GM21526 (cell line): Measurements from ENCODE around the gene DNMBP.
"Not testable (repeated sequence)": the region's sequence is repeated elsewhere in the genome, so short reads cannot be mapped to it uniquely, and the experiment has no call there.

ENCODE experiments used
- ATAC-seq: cut with Tn5 transposase; IDR thresholded peaks from one replicate; pipeline ENCODE4 v1.9.1; 2021; ENCODE audit warnings: moderate library complexity; ENCODE audit not compliant: unreplicated experiment, low FRiP score

DNMBP gene

DNA sequence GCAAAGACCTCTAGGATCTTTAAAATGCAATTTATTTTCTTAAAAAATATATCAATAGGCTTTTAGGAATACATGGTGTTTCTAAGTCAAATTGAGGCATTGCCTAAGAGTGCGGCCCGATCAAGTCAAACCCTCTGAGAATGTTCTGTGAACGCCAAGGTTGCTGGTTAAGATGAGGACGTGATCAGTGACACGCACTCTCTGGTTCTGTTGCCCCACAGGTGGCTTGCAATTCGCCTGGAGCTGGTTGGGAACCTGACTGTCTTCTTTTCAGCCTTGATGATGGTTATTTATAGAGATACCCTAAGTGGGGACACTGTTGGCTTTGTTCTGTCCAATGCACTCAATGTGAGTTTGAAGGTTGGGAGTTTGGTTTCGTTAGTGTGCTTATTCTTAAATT, 168.0 kb downstream of the DNMBP start:
- ATAC-seq: no peak

DNA sequence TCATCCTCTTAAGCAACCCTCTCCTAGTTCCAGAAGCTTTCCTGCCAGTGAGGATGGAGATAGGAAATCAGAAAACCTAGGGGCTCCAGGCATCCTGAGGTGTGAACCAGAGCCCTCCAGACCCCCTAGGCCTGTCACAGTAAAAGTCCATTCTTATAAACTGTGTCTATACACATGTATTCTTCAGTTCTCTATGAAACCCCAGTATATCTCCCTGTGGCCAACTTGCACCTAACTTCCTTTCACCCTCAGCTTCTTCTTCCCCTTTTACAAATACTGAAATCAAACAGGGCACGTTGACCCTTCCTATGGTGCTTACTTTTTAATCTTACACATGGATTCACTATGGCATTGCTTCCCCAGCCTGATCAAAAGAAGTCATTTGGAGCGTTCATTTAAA, 168.9 kb downstream of the DNMBP start:
- ATAC-seq: not testable (repeated sequence)

DNA sequence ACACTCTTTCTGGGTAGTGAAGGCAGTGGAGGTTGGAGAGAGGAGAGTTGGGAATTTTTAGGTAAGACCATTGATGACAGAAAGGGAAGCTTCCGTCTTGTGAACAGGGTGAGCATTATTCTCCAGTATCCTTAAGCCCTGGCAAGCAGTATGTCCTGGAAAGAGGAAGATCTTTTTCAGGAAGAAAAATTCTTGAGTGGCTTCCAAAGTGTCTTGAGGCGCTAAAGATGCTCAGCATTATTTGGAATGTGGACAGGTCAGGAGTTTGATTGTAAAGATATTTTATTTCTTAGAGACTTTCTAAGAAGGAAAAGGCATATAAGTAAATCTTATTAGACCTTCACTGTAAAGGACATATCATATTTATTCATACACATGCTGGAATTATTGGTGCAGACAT, 173.0 kb downstream of the DNMBP start:
- ATAC-seq: no peak

DNA sequence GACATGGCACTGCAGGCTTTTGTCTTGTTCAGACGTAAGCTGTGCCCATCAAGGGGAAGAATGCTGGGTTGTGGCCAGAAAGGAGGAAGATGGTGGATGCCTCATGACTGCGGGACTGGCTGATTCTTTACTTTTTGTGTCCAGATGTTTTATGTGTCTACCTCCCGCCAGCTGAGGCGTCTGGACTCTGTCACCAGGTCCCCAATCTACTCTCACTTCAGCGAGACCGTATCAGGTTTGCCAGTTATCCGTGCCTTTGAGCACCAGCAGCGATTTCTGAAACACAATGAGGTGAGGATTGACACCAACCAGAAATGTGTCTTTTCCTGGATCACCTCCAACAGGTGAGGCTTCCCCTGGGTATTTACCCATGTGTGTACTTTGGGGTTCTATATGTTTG, 173.8 kb downstream of the DNMBP start:
- no peak for ATAC-seq

GRCh38 chr10:99834410-99834809, 175.3 kb downstream of the DNMBP start:
- no peak for ATAC-seq

DNA sequence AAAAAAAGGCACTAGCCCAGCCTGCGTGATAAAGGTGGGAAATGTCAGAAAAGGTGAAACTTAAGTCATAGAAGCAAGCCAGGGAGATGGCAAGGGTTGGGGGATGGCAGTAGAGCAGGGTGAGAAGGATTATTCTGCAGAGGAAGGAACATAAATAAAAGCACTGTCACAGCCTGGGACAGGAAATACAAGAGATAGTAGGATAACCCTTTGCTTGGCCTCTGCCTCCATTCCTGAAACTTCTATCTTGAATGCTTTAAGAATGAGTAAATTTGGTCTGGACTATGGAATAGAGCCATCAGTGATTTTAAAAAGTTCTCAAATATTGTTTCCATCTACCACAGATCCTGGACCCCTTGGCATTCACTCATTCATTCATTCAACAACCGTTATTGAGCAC, 177.3 kb downstream of the DNMBP start:
- no peak for ATAC-seq

GRCh38 chr10:99828464-99828863, 181.3 kb downstream of the DNMBP start:
- no peak for ATAC-seq

- no peak for ATAC-seq
Observed at GRCh38 chr10:99827936-99828335, 181.8 kb downstream of the DNMBP start.
